Stimulated activated CD8-positive, alpha-beta memory T cell treated with anti-CD3 and anti-CD28 coated beads, Interleukin-12 subunit alpha, Interleukin-12 subunit beta, amount 100 ng/mL, for 24 hours (primary cell): ENCODE data around the gene F2RL2.
"Not testable (repeated sequence)": the region's sequence is repeated elsewhere in the genome, so short reads cannot be mapped to it uniquely, and the experiment has no call there.

Experiments
- DNase-seq: peaks from one replicate; pipeline ENCODE4 v3.0.0-alpha.2; 2020; ENCODE audit errors: extremely low read depth

F2RL2 gene

GRCh38 chr5:76622076-76622475 is 1.1 kb downstream of the F2RL2 start:
- DNase-seq, result no peak

GRCh38 chr5:76620166-76620565 is 3.0 kb downstream of the F2RL2 start:
- no peak for DNase-seq

- no peak for DNase-seq
Measured at GRCh38 chr5:76617675-76618074, 5.5 kb downstream of the F2RL2 start.

GRCh38 chr5:76617229-76617628 is 6.0 kb downstream of the F2RL2 start:
- DNase-seq, result no peak

- no peak for DNase-seq
Measured at GRCh38 chr5:76616206-76616605, 7.0 kb downstream of the F2RL2 start.

- no peak for DNase-seq
Measured at GRCh38 chr5:76615759-76616158, 7.4 kb downstream of the F2RL2 start.

GRCh38 chr5:76612942-76613341 is 10.3 kb downstream of the F2RL2 start:
- DNase-seq, result no peak

- no peak for DNase-seq
Measured at GRCh38 chr5:76610196-76610595, 13.0 kb downstream of the F2RL2 start.

- DNase-seq, result no peak
Measured at GRCh38 chr5:76608833-76609232, 14.4 kb downstream of the F2RL2 start.

- no peak for DNase-seq
Measured at GRCh38 chr5:76607353-76607871, 15.8 kb downstream of the F2RL2 start.

- no peak for DNase-seq
Measured at GRCh38 chr5:76606701-76607100, 16.5 kb downstream of the F2RL2 start.

- no peak for DNase-seq
Measured at GRCh38 chr5:76604838-76605237, 18.4 kb downstream of the F2RL2 start.

GRCh38 chr5:76603991-76604390 is 19.2 kb downstream of the F2RL2 start:
- not testable (repeated sequence) for DNase-seq

GRCh38 chr5:76602094-76602726 is 21.0 kb downstream of the F2RL2 start:
- no peak for DNase-seq

GRCh38 chr5:76601470-76601869 is 21.7 kb downstream of the F2RL2 start:
- DNase-seq, result no peak

- DNase-seq, result no peak
Measured at GRCh38 chr5:76600716-76601115, 22.5 kb downstream of the F2RL2 start.

- DNase-seq, result no peak
Measured at GRCh38 chr5:76598531-76598930, 24.7 kb downstream of the F2RL2 start.

- no peak for DNase-seq
Measured at GRCh38 chr5:76595755-76596481, 27.3 kb downstream of the F2RL2 start.

GRCh38 chr5:76594107-76594506 is 29.1 kb downstream of the F2RL2 start:
- no peak for DNase-seq

GRCh38 chr5:76592692-76593091 is 30.5 kb downstream of the F2RL2 start:
- DNase-seq, result no peak

GRCh38 chr5:76591366-76591765 is 31.8 kb downstream of the F2RL2 start:
- no peak for DNase-seq

GRCh38 chr5:76590027-76590426 is 33.2 kb downstream of the F2RL2 start:
- DNase-seq, result no peak

GRCh38 chr5:76586531-76586930 is 36.7 kb downstream of the F2RL2 start:
- DNase-seq, result no peak
